DOHH2 (cell line): ENCODE measurements around the gene PPP1R15B.

Source experiments
- H3F3A ChIP-seq: fragments of 200-600 bp; sonication (generic), shearing (Covaris generic); 2 replicates; pipeline ENCODE4 v1.6.0; 2016; ENCODE audit warnings: antibody characterized with exemption, mild to moderate bottlenecking; ENCODE audit not compliant: control insufficient read depth, insufficient read depth
- H3K27ac ChIP-seq: fragments of 200-600 bp; sonication (generic); 2 replicates; pipeline ENCODE4 v1.5.1; 2014; ENCODE audit warnings: low read depth, mild to moderate bottlenecking, low read length, moderate library complexity
- H3K27me3 ChIP-seq: fragments of 200-600 bp; sonication (generic); 2 replicates; pipeline ENCODE4 v1.6.1; 2014; ENCODE audit warnings: mild to moderate bottlenecking, low read length, mixed read lengths; ENCODE audit not compliant: control insufficient read depth
- H3K36me3 ChIP-seq: fragments of 200-600 bp; sonication (generic); 2 replicates; pipeline ENCODE4 v1.6.1; 2014; ENCODE audit warnings: mild to moderate bottlenecking, low read length, moderate library complexity, mixed read lengths; ENCODE audit not compliant: control insufficient read depth
- H3K4me1 ChIP-seq: fragments of 200-600 bp; sonication (generic); 2 replicates; pipeline ENCODE4 v1.6.1; 2014; ENCODE audit warnings: mild to moderate bottlenecking, low read length, mixed read lengths; ENCODE audit not compliant: control insufficient read depth
- H3K4me2 ChIP-seq: fragments of 200-600 bp; sonication (generic); 2 replicates; pipeline ENCODE4 v1.6.0; 2014; ENCODE audit warnings: mild to moderate bottlenecking, low read length, moderate library complexity
- H3K4me3 ChIP-seq: fragments of 200-600 bp; sonication (generic); 2 replicates; pipeline ENCODE4 v1.5.1; 2014; ENCODE audit warnings: mild to moderate bottlenecking, low read length, mixed read lengths
- H3K79me2 ChIP-seq: fragments of 200-600 bp; sonication (generic); 2 replicates; pipeline ENCODE4 v1.6.1; 2014; ENCODE audit warnings: mild to moderate bottlenecking, low read length, mixed read lengths; ENCODE audit not compliant: control insufficient read depth
- H3K9me2 ChIP-seq: fragments of 200-600 bp; sonication (generic); replicated peaks from 2 replicates; pipeline ENCODE4 v1.6.1; 2014; ENCODE audit warnings: mild to moderate bottlenecking, low read length, mixed read lengths; ENCODE audit not compliant: control insufficient read depth
- H3K9me3 ChIP-seq: fragments of 200-600 bp; sonication (generic); 2 replicates; pipeline ENCODE4 v1.6.1; 2014; ENCODE audit warnings: antibody characterized with exemption, low read length, mixed read lengths; ENCODE audit not compliant: control insufficient read depth, insufficient read depth
- H4K20me1 ChIP-seq: fragments of 200-600 bp; sonication (generic); 2 replicates; pipeline ENCODE4 v1.6.0; 2014; ENCODE audit warnings: low read depth, mild to moderate bottlenecking, antibody characterized with exemption, low read length, moderate library complexity; ENCODE audit not compliant: control insufficient read depth, insufficient read depth
- EZH2phosphoT487 ChIP-seq: fragments of 200-600 bp; sonication (generic); IDR thresholded peaks from 2 replicates; pipeline ENCODE4 v1.6.1; 2017; ENCODE audit warnings: borderline replicate concordance, mild to moderate bottlenecking, antibody characterized with exemption, low read length, moderate library complexity, mixed read lengths
- TF ChIP-seq, protein P1 (sequence below): fragments of 200-600 bp; sonication (generic); IDR thresholded peaks from one replicate; pipeline ENCODE4 v1.5.1; 2014; ENCODE audit warnings: antibody characterized with exemption, mild to moderate bottlenecking, low read depth, low read length; ENCODE audit not compliant: poor library complexity, severe bottlenecking

Gene PPP1R15B

DNA sequence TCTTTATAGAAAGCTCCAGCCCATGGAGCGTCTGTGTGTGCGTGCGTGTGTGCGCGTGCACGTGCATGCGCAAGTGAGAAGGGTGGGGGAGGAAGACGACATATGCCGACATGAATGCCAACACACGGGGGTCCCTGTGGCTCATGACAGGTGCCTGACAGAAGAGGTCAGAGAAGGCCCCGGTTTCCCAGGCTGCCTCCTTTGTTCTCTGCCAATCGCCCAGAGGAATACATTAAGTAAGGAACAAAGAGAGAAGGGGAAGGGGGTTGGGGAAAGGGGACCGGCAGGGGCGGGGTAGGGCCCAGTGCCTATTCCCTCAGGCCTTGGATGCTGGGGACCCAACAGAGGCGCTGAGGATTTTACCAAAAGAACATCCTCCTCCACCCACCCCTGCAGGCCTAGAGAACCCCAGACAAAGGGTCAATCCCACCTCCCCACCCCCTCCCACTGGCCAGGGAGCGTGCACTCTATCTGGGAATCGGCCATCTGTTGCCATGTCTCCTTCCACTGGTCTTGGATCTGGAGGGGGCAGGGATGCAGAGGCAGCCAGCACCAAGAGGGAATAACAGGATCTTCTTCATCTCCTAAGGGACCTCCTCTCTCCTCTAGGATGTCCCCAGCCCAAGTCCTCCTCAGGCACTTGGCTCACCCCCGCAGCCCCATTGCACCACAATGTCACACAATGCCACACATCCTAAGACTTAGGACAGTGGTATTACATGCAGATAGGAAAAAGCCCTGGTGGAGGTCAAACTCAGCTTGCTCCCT lies 43.6 kb upstream of the PPP1R15B start:
- peaks cover 6% of the 10 kb centered on the region for H3K4me1 ChIP-seq
- H3K36me3 ChIP-seq = peaks cover 10% of the 10 kb centered on the region
- TF ChIP-seq, protein P1, sequence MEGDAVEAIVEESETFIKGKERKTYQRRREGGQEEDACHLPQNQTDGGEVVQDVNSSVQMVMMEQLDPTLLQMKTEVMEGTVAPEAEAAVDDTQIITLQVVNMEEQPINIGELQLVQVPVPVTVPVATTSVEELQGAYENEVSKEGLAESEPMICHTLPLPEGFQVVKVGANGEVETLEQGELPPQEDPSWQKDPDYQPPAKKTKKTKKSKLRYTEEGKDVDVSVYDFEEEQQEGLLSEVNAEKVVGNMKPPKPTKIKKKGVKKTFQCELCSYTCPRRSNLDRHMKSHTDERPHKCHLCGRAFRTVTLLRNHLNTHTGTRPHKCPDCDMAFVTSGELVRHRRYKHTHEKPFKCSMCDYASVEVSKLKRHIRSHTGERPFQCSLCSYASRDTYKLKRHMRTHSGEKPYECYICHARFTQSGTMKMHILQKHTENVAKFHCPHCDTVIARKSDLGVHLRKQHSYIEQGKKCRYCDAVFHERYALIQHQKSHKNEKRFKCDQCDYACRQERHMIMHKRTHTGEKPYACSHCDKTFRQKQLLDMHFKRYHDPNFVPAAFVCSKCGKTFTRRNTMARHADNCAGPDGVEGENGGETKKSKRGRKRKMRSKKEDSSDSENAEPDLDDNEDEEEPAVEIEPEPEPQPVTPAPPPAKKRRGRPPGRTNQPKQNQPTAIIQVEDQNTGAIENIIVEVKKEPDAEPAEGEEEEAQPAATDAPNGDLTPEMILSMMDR = no peak
- TF ChIP-seq EZH2phosphoT487 = no peak

GRCh38 chr1:204454476-204454875 lies 42.9 kb upstream of the PPP1R15B start:
- H3K9me3 ChIP-seq = no peaks in the 10 kb centered on the region
- H3K4me1 ChIP-seq = peaks cover 6% of the 10 kb centered on the region
- TF ChIP-seq, protein P1 = no peak
- TF ChIP-seq EZH2phosphoT487 = no peak
- peaks cover 4% of the 10 kb centered on the region for H3K36me3 ChIP-seq
- no peak overlapping the region for H3K4me3 ChIP-seq
- H3F3A ChIP-seq = no peaks in the 10 kb centered on the region
- no peaks in the 10 kb centered on the region for H3K79me2 ChIP-seq
- H3K9me2 ChIP-seq = no peaks in the 10 kb centered on the region
- H4K20me1 ChIP-seq = no peaks in the 10 kb centered on the region
- H3K4me2 ChIP-seq = no peak overlapping the region
- no peak overlapping the region for H3K27ac ChIP-seq
- no peaks in the 10 kb centered on the region for H3K27me3 ChIP-seq

More for the DNA sequence above, 43.6 kb upstream of the PPP1R15B start:
- Histone ChIP-seq H3K27me3 (no peaks in the 10 kb centered on the region), H3K9me3 (no peaks in the 10 kb centered on the region), H3K4me2 (no peak overlapping the region), H3K27ac (no peak overlapping the region), H3K9me2 (no peaks in the 10 kb centered on the region), H3K79me2 (no peaks in the 10 kb centered on the region), H3F3A (no peaks in the 10 kb centered on the region), H4K20me1 (no peaks in the 10 kb centered on the region), H3K4me3 (no peak overlapping the region)

DNA sequence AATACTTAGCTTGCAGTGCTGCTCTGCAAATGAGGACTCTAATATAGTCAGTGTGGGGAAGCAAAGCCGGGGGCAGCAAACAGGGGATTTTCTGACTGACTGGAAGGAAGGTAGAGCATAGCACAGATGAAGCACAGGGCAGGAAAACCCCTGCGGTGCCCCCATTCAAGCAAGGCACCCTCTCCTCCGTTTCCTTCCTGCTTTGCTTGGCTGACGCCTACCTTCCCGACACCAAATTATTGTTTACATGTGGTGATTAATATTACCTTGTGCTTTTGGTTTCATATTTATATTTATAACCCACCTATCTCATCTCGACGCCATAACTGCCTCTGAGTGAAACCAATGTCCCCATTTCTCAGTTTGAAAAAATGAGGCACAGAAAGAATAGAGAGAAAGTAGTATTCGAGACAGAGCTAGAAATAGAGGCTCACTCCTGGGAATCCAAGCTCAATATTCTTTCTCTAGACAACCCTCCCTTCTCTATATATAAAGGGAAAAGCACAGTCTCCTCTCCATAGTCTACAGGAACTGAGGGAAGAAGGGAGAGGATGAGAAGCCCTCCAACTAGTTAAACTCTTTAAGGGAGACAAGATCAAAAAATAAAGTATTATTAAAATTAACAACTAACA lies 41.6 kb upstream of the PPP1R15B start:
- Histone ChIP-seq H3K36me3 (no peaks in the 10 kb centered on the region), H3K27me3 (no peaks in the 10 kb centered on the region), H4K20me1 (no peaks in the 10 kb centered on the region), H3K9me2 (no peaks in the 10 kb centered on the region), H3F3A (no peaks in the 10 kb centered on the region), H3K27ac (no peak overlapping the region), H3K4me1 (peaks cover 6% of the 10 kb centered on the region), H3K9me3 (no peaks in the 10 kb centered on the region), H3K79me2 (no peaks in the 10 kb centered on the region), H3K4me3 (no peak overlapping the region), H3K4me2 (no peak overlapping the region)
- no peak for TF ChIP-seq EZH2phosphoT487
- TF ChIP-seq, protein P1 = no peak
